Stomach (tissue), 9 donors: Measurements from ENCODE around the gene EIF2B2. TPM values are rescaled to one million over a fixed set of nuclear protein-coding genes. Genes with fewer than 3 reads are reported as not detected.

Source experiments
- DNase-seq, 2 donors: peaks; one replicate each; pipeline versions ENCODE4 v3.0.0 to v3.0.0-alpha.2; 2013 to 2019
- H3K27ac ChIP-seq, 5 donors: fragments of 200-600 bp in 4 of 5; sonication (generic) in 4 of 5; one replicate each; pipeline ENCODE4 v1.5.1; 2013 to 2019; ENCODE audit warnings: mild to moderate bottlenecking in 1 of 5, moderate library complexity in 1 of 5
- H3K27me3 ChIP-seq, 3 donors: fragments of 200-600 bp; sonication (generic); one replicate each; pipeline ENCODE4 v1.5.1; 2017 to 2019; ENCODE audit warnings: mixed run types in 1 of 3
- H3K36me3 ChIP-seq, 4 donors: fragments of 200-600 bp; sonication (generic); 1 replicate in 3 of 4; 2 replicates in 1 of 4; pipeline ENCODE4 v1.5.1; 2016 to 2019
- H3K4me1 ChIP-seq, 4 donors: fragments of 200-600 bp; sonication (generic); one replicate each; pipeline ENCODE4 v1.5.1; 2016 to 2019
- H3K4me3 ChIP-seq, 4 donors: fragments of 200-600 bp; sonication (generic) in 3 of 4; one replicate each; pipeline ENCODE4 v1.5.1; 2016 to 2019; ENCODE audit warnings: mild to moderate bottlenecking in 1 of 4
- H3K9me3 ChIP-seq, 4 donors: fragments of 200-600 bp; sonication (generic); one replicate each; pipeline ENCODE4 v1.5.1; 2016 to 2019
- EP300 ChIP-seq: sonication (generic); formaldehyde crosslinking; IDR thresholded peaks from one replicate; pipeline ENCODE4 v1.6.1; 2017; ENCODE audit warnings: antibody characterized with exemption
- POLR2A ChIP-seq, 4 donors: fragments of 450-650 bp; IDR thresholded peaks; one replicate each; pipeline ENCODE4 v1.6.1; 2016; ENCODE audit warnings: antibody characterized with exemption in 4 of 4, control low read depth in 2 of 4, mild to moderate bottlenecking in 1 of 4, moderate library complexity in 1 of 4
- POLR2AphosphoS5 ChIP-seq, 3 donors: sonication (generic); formaldehyde crosslinking; IDR thresholded peaks; one replicate each; pipeline ENCODE4 v1.6.1; 2016; ENCODE audit warnings: antibody characterized with exemption in 3 of 3
- WGBS, 5 donors: extraction: QIAGEN DNeasy Blood & Tissue Kit in 3 of 5; methylation state at CpG; one replicate each; pipeline versions ENCODE4 v1.1.5 to v1.1.7; 2013 to 2018; 5-methylcytosine and 5-hydroxymethylcytosine counted together
- intact Hi-C: fragments of 100-400 bp; cut with DNase I; formaldehyde crosslinking; loops from one replicate; pipeline ENCODE4 v1.15.1; 2023; ENCODE audit warnings: low total_unique reads
- polyA plus RNA-seq, 3 donors: library from polyadenylated mRNA; stranded (reverse); fragments of 200-250 nt; gene quantifications; one replicate each; pipeline ENCODE4 v1.2.3, GENCODE V29; 2013
- total RNA-seq, 5 donors: library from RNA; depleted of rRNA; stranded (reverse); fragments of >200 nt; gene quantifications; one replicate each; pipeline versions ENCODE4 v1.1.0 to v1.2.3, GENCODE V29; 2014 to 2016
- TF ChIP-seq, protein P1 (sequence below), 7 experiments: fragments of 450-650 bp in 4 of 7; fragments of 200-600 bp in 3 of 7; sonication (generic) in 3 of 7; IDR thresholded peaks; one replicate each; pipeline ENCODE4 v1.5.1; 2016 to 2019; ENCODE audit warnings: antibody characterized with exemption in 7 of 7, control low read depth in 2 of 7, mild to moderate bottlenecking in 1 of 7
- donor health status: healthy with polysubstance abuse.
- donor health status: Bipolar disorder and iron deficiency.
- donor health status: healthy.

Gene EIF2B2
- total and polyA plus RNA-seq, 8 donors: 5.8 to 182 (median 27.7) TPM

DNA sequence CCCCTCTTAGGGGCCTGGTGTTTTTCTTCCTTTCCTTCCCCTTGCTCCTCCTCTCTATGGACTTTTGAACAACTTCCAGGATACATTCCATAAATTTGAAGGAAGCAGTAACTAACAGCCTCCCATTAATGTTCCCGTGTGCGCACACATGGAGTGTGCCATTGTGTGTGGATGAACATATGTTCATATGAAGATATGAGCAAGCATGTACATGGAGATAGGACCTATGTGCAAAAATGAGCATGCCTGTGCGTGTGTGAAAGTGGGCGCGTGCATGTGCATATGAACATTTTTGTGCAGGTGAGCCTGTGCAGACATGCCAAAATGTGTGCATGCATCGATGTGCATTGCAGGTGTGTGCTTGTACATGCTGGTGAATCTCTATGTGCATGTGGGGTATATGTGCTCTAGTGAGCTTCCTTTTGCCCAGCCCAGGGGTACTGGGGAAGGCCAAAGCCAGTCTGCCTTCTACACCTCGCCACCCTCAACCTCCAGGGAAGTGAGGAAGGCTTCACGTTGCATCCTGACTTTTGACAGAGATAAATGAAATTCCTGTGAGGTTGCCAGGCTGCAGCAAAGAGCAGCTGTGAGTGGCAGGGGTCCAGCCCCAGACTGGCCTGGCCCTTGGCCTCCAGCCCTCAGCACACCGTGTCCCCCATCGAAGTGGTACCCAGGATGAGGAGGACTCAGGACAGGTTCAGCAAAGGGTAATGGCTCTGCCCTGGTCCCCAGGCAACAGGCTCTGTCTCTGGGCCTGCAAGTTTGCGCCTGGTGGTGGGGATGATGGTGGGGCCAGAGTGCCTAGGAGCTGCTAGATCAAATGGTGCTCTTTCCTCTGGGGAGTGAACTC, 26.2 kb upstream of the EIF2B2 start:
- Histone ChIP-seq H3K4me3 (no peak overlapping the region), H3K36me3 (no peaks in the 10 kb centered on the region), H3K27ac (no peak overlapping the region), H3K9me3 (no peaks in the 10 kb centered on the region), H3K4me1 (peaks cover 0 to 22% (median 6%) of the 10 kb centered on the region in 4 donors), H3K27me3 (no peaks in the 10 kb centered on the region)
- no peak for DNase-seq
- intact Hi-C loops: no loop called here
- TF ChIP-seq, protein P1, sequence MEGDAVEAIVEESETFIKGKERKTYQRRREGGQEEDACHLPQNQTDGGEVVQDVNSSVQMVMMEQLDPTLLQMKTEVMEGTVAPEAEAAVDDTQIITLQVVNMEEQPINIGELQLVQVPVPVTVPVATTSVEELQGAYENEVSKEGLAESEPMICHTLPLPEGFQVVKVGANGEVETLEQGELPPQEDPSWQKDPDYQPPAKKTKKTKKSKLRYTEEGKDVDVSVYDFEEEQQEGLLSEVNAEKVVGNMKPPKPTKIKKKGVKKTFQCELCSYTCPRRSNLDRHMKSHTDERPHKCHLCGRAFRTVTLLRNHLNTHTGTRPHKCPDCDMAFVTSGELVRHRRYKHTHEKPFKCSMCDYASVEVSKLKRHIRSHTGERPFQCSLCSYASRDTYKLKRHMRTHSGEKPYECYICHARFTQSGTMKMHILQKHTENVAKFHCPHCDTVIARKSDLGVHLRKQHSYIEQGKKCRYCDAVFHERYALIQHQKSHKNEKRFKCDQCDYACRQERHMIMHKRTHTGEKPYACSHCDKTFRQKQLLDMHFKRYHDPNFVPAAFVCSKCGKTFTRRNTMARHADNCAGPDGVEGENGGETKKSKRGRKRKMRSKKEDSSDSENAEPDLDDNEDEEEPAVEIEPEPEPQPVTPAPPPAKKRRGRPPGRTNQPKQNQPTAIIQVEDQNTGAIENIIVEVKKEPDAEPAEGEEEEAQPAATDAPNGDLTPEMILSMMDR (IDR thresholded peaks at IDR 0.05): no peak
- TF ChIP-seq POLR2AphosphoS5 (IDR thresholded peaks at IDR 0.05) (no peak), EP300 (no peak), POLR2A (IDR thresholded peaks at IDR 0.05) (no peak)
- WGBS, 5 donors: 80 to 87% (median 82%) methylated on average over 11 of the region's 11 CpGs

DNA sequence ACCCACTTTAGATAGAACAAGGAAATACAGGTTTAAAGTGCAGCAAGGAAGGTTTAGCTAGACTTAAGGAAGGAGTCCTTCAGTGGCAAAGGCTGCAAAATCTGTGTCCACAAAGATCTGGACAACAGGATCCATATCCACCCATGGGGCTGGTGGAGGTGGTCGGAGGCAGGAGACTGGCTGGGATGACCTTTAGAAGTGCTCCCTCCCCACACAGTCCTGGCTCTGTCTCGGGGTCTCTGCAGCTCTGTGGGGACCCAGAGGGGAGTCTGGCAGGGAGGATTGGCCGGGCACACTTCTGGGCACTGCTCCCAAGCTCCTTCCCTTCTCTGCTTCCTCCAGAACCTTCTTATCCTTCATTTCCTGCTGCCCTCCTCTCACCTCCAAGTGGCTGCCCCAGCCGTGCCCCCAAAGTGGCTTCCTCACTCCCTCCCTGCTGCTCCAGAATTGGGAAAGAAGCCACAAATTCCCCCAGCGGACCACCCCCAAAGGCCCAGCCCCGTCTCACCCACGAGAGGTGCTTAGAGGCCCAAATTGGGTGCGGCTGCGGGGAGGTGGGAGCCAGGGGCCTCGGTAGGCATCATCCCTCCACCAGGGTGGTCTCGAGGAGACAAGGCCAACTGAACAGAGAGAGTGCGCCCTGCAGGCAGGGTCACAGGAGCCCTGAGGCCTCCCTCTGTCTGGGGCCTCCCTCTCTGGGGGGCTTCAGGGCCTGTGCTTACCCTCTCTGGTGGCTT, 25.4 kb upstream of the EIF2B2 start:
- no peak overlapping the region for H3K27ac ChIP-seq
- H3K9me3 ChIP-seq: no peaks in the 10 kb centered on the region
- H3K4me3 ChIP-seq: no peak overlapping the region
- TF ChIP-seq EP300: no peak
- TF ChIP-seq, protein P1 (IDR thresholded peaks at IDR 0.05): no peak
- H3K36me3 ChIP-seq: no peaks in the 10 kb centered on the region
- H3K27me3 ChIP-seq: no peaks in the 10 kb centered on the region
- H3K4me1 ChIP-seq: peaks cover 0 to 22% (median 6%) of the 10 kb centered on the region in 4 donors
- intact Hi-C loops: no loop called here
- 71 to 87% (median 86%) methylated on average over 8 to 12 of the region's 12 CpGs for WGBS, 5 donors
- DNase-seq: no peak

DNA sequence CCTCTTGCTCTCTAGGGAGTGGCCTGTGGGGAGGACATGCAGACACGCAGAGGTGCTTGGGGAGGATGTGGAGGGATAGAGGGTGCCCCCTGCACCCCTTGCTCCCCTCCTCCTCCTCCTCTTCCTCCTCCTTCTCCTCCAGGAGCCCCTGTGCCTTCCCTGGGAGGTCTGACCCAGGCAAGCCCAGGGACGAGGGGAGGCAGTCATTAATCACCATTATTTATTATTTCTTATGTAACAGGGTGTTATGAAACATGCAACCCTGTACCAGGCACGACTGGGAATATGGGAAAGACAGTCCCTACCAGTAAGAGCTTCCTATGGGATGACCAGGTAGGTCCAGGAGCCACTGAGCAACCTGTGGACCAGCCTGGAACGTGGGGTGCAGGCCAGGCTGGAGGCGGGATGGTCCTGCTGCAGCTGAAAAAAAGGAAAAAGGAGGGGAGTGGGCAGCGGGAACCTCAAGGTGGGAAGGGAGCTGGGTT, 24.8 kb upstream of the EIF2B2 start:
- DNase-seq: no peak
- no peaks in the 10 kb centered on the region for H3K27me3 ChIP-seq
- TF ChIP-seq POLR2A (IDR thresholded peaks at IDR 0.05) (no peak), EP300 (no peak), POLR2AphosphoS5 (IDR thresholded peaks at IDR 0.05) (no peak)
- TF ChIP-seq, protein P1 (IDR thresholded peaks at IDR 0.05): no peak
- no peaks in the 10 kb centered on the region for H3K36me3 ChIP-seq
- H3K27ac ChIP-seq: no peak overlapping the region
- WGBS, 5 donors: 53 to 60% (median 56%) methylated on average over 6 of the region's 6 CpGs
- H3K4me3 ChIP-seq: no peak overlapping the region
- intact Hi-C loops: no loop called here
- no peaks in the 10 kb centered on the region for H3K9me3 ChIP-seq
- peaks cover 0 to 22% (median 6%) of the 10 kb centered on the region in 4 donors for H3K4me1 ChIP-seq

DNA sequence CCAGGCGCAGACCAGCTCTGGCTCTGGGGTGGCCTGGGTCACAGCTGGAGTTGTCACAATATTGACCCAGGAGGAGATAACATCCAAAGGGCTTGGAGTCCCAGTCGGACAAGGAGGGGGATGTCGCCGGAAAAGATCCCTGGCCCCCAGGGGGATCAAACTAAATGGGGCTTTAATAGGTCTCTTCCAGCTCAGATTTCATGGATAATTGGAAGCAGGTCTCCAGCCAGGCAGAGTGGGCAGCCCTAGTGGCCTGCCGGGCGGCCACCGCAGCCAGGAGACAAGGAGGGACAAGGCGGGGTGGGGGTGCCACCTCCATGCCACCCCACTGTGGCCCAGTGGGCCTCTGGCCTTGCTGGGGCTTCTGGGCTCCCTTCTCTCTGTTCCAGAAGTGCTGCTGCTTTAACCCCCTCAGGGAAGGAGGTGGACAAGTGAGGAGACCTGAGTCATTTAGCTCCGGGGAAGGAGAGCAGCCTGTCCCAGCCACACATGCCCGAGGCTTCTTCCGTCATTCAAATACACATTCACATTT, 24.2 kb upstream of the EIF2B2 start:
- WGBS, 5 donors: 63 to 86% (median 70%) methylated on average over 7 to 11 of the region's 11 CpGs
- Histone ChIP-seq H3K27me3 (no peaks in the 10 kb centered on the region), H3K36me3 (no peaks in the 10 kb centered on the region), H3K4me3 (no peak overlapping the region), H3K9me3 (no peaks in the 10 kb centered on the region), H3K4me1 (peaks cover 0 to 22% (median 5%) of the 10 kb centered on the region in 4 donors), H3K27ac (no peak overlapping the region)
- no peak for DNase-seq
- intact Hi-C loops: no loop called here
- no peak for TF ChIP-seq POLR2AphosphoS5 (IDR thresholded peaks at IDR 0.05)
- TF ChIP-seq POLR2A (IDR thresholded peaks at IDR 0.05): no peak
- no peak for TF ChIP-seq EP300
- TF ChIP-seq, protein P1 (IDR thresholded peaks at IDR 0.05): no peak
